Measurements from ENCODE around the gene FN3KRP.

Gene FN3KRP

GRCh38 chr17:82687871-82688270 is 28.6 kb upstream of the FN3KRP start:
- DNase-seq: no peak

GRCh38 chr17:82689077-82689476 is 27.4 kb upstream of the FN3KRP start:
- DNase-seq: no peak

- no peak for DNase-seq
Observed at GRCh38 chr17:82690786-82691489, 25.6 kb upstream of the FN3KRP start.

- DNase-seq: no peak
Observed at GRCh38 chr17:82691714-82692113, 24.8 kb upstream of the FN3KRP start.

- DNase-seq: no peak
Observed at GRCh38 chr17:82692268-82692667, 24.2 kb upstream of the FN3KRP start.

GRCh38 chr17:82693168-82693867 is 23.2 kb upstream of the FN3KRP start:
- no peak for DNase-seq

- no peak for DNase-seq
Observed at GRCh38 chr17:82694647-82695046, 21.9 kb upstream of the FN3KRP start.

GRCh38 chr17:82696259-82696658 is 20.2 kb upstream of the FN3KRP start:
- no peak for DNase-seq

- DNase-seq: no peak
Observed at GRCh38 chr17:82696916-82697807, 19.3 kb upstream of the FN3KRP start.

GRCh38 chr17:82697808-82698064 is 18.8 kb upstream of the FN3KRP start:
- DNase-seq: no peak

GRCh38 chr17:82698065-82698973 is 18.2 kb upstream of the FN3KRP start, which contains the start of gene RAB40B:
RAB40B (minus strand) TSS chr17:82698698; CDS start chr17:82698596, 102 bp downstream.
- peak; percentile 96 for DNase-seq

- no peak for DNase-seq
Observed at GRCh38 chr17:82698974-82699442, 17.5 kb upstream of the FN3KRP start.

- no peak for DNase-seq
Observed at GRCh38 chr17:82699551-82699950, 17.0 kb upstream of the FN3KRP start.

GRCh38 chr17:82702231-82702927 is 14.1 kb upstream of the FN3KRP start:
- DNase-seq: no peak

- no peak for DNase-seq
Observed at GRCh38 chr17:82703036-82703745, 13.3 kb upstream of the FN3KRP start.

- no peak for DNase-seq
Observed at GRCh38 chr17:82703935-82704865, 12.3 kb upstream of the FN3KRP start.

- DNase-seq: no peak
Observed at GRCh38 chr17:82704886-82705285, 11.6 kb upstream of the FN3KRP start.

- no peak for DNase-seq
Observed at GRCh38 chr17:82705756-82706155, 10.8 kb upstream of the FN3KRP start.

GRCh38 chr17:82709024-82709675 is 7.4 kb upstream of the FN3KRP start:
- DNase-seq: no peak
